ENCODE data around the gene SLCO1B3. TPM values are rescaled to one million over a fixed set of nuclear protein-coding genes. Genes with fewer than 3 reads are reported as not detected.

Gene SLCO1B3
- polyA plus RNA-seq, 6 donors from 2014 or later = not detected

- H3K27ac Mint-ChIP-seq = no peak overlapping the region
- ATAC-seq (ENCODE audit: low read depth in 2 of 2) = no peak
- no peaks in the 10 kb centered on the region for H3K4me1 Mint-ChIP-seq
- H3K4me3 Mint-ChIP-seq = no peak overlapping the region
- H3K9me3 Mint-ChIP-seq = peaks cover 0 to 5% (median 0%) of the 10 kb centered on the region in 7 donors
- H3K36me3 Mint-ChIP-seq = no peaks in the 10 kb centered on the region
- H3K27me3 Mint-ChIP-seq = no peaks in the 10 kb centered on the region
- DNase-seq = no peak
These were observed 139.7 kb downstream of the SLCO1B3 start for GRCh38 chr12:20950248-20950647.

GRCh38 chr12:20963303-20963702, 152.8 kb downstream of the SLCO1B3 start:
- no peak for ATAC-seq (ENCODE audit: low read depth in 2 of 2)
- Mint-ChIP-seq H3K4me3 (no peak overlapping the region), H3K4me1 (no peaks in the 10 kb centered on the region), H3K27ac (no peak overlapping the region), H3K36me3 (no peaks in the 10 kb centered on the region), H3K27me3 (no peaks in the 10 kb centered on the region), H3K9me3 (peaks cover 0 to 10% (median 5%) of the 10 kb centered on the region in 7 donors)
- no peak for DNase-seq

GRCh38 chr12:20963762-20964161, 153.3 kb downstream of the SLCO1B3 start:
- Mint-ChIP-seq H3K4me1 (no peaks in the 10 kb centered on the region), H3K27ac (no peak overlapping the region), H3K4me3 (no peak overlapping the region), H3K36me3 (no peaks in the 10 kb centered on the region), H3K9me3 (peaks cover 0 to 10% (median 5%) of the 10 kb centered on the region in 7 donors), H3K27me3 (no peaks in the 10 kb centered on the region)
- no peak for DNase-seq
- no peak for ATAC-seq (ENCODE audit: low read depth in 2 of 2)

Other genes starting within 250 kb of the SLCO1B3 start
- gene SLCO1C1, start 115.4 kb upstream of the SLCO1B3 start, polyA plus RNA-seq (ENCODE audit: low read depth in 6 of 6) = not detected